ENCODE results near the gene KCNJ18.
"Not testable (repeated sequence)": the region's sequence is repeated elsewhere in the genome, so short reads cannot be mapped to it uniquely, and the experiment has no call there.

KCNJ18 gene

DNA sequence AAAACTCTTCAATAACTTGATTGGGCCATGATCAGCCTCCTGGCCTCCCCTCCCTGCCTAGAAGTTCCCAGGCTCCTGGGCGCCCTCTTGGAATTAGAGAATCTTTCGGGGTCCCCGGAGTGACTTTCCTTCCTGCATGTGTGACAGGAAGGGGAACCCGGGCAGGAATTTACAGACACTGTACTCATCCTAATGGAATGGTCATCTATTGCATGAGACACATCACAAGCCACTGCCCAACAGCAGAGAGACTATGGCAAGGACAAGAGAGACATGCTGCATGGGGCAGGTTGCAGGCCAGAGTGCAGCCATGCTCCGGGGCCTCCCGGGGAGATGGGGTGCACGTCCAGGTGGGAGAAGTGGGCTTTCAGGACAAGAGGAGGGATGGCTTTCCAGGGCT, 29.9 kb downstream of the KCNJ18 start:
- not testable (repeated sequence) for DNase-seq (ENCODE audit: low read depth in 2 of 2, low spot score in 1 of 2)

GRCh38 chr17:21724216-21725006, 32.1 kb downstream of the KCNJ18 start:
- not testable (repeated sequence) for DNase-seq (ENCODE audit: low read depth in 2 of 2, low spot score in 1 of 2)

- not testable (repeated sequence) for DNase-seq (ENCODE audit: low read depth in 2 of 2, low spot score in 1 of 2)
Observed at GRCh38 chr17:21731076-21731475, 38.8 kb downstream of the KCNJ18 start.

DNA sequence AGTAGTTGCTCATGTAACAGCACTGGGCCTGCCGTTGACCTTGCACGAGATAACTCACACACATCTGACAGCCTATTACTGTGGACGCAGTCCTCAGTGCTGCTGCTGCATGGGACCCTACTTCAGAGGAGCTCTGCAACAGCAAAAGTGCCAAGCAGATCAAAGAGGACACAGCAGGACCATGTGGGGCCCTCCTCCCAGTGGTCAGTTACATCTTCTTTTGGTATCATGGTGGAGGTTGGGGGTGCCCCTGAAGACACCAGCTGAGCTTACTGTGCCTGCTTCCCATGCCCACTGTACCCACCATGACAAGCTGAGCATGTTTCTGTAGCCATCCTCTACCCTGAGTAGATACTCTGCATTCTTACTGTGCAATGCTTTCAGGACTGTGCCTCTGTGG, 41.6 kb downstream of the KCNJ18 start:
- not testable (repeated sequence) for DNase-seq (ENCODE audit: low read depth in 2 of 2, low spot score in 1 of 2)

GRCh38 chr17:21735814-21736213, 43.5 kb downstream of the KCNJ18 start:
- DNase-seq (ENCODE audit: low read depth in 2 of 2, low spot score in 1 of 2), result not testable (repeated sequence)

GRCh38 chr17:21737015-21737580, 44.8 kb downstream of the KCNJ18 start:
- not testable (repeated sequence) for DNase-seq (ENCODE audit: low read depth in 2 of 2, low spot score in 1 of 2)

DNA sequence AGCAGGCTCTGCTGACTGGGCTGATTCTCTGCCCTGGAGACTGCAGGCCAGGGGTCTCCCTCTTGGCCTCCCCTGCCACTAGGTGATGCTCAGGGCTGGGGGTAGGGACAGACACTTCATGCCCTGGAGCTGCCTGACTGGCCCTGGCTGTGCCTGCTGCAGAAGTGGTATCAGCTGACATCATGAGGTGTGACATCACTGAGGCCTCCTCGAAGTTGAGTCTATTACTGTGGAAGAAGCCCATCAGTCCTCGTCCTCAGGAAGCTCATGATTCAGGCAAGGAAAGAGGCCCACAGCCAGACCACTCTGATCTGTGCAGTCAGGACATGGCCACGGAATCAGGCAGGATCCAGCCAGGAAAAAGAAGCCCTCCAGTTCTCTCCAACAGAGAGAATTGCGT, 45.9 kb downstream of the KCNJ18 start:
- not testable (repeated sequence) for DNase-seq (ENCODE audit: low read depth in 2 of 2, low spot score in 1 of 2)

DNA sequence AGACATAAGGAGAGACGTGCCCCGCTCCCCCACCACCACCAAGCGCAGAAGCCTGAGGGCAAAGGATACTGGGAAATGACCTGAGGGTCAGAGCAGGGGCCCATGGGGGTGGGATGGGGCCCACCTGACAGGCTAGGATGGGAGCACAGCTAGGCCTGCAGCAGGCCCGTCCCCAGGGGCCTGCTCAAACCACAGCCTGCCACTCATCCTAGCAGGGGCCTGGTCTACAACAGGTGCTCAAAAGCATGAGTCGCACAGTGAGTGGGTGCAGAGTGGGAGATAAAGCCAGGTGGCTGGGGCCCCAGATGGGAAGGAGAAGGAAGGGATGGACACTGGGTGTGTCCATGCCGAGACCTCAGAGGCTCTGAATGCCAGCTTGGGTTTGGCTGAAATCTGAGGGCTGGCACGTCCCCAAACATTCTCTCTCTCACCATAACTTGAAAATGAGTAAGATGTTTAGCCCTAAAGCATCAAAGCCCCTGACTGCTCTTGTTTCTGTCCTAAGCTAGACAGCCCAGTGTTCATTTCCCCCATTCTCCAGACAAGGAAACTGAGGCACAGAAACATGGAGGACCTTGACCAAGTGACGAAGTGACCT, 46.7 kb downstream of the KCNJ18 start:
- not testable (repeated sequence) for DNase-seq (ENCODE audit: low read depth in 2 of 2, low spot score in 1 of 2)

DNA sequence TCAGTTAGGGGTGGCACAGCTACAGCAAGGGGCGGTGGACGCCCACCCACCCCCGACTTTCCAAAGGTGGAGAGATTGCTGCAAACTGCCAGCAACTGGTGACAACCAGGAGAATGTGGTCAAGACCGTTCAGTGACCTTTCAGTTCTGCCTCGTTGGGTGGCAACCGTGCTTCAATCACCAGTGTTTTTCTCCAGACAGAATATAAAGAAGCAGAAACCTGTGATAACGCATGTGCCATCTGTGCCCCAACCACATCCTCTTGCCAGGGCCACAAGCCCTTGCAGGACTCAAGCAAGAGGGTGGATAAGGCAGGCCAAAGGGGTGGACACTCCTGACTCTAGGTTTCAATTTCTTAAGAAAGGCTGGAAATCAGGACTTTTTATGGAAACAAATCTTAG, 47.2 kb downstream of the KCNJ18 start:
- not testable (repeated sequence) for DNase-seq (ENCODE audit: low read depth in 2 of 2, low spot score in 1 of 2)

GRCh38 chr17:21740836-21741235, 48.5 kb downstream of the KCNJ18 start:
- DNase-seq (ENCODE audit: low read depth in 2 of 2, low spot score in 1 of 2), result not testable (repeated sequence)

DNA sequence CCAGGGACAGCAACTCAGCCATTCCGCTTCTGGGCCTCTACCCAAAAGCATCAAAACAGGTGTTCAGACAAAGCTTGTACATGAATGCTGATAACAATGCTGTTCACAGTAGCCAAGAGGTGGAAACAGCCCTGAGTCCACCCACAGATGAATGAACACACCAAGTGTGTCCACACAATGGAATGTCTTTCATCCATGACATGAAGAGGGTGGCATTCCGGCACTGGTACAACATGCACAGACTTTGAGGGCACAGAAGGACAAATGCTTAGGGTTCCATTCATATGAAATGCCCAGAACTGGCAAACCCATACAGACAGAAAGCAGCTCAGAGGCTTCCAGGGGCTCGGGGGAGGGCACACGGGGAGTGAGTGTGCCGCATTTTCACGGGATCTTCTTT, 49.2 kb downstream of the KCNJ18 start:
- DNase-seq (ENCODE audit: low read depth in 2 of 2, low spot score in 1 of 2), result not testable (repeated sequence)

DNA sequence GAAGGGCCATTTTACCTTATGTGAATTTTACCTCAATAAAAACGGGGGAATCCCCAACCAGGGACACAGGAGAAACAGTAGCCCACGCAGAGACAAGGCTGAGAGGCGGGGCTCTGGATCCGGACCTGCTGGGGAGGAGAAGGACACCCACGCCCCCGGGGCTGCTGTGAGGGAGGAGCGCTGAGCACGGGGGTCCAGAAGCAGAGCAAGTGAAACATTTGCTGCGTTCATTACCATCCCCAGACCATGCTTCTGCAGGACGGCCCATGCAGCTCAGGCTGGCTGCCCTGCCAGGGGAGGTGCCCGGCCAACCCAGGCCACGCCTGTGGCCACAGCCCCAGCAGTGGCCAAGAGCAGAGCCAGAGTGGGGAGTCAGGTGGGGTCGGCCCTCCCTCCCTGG, 50.0 kb downstream of the KCNJ18 start:
- no peak for DNase-seq (ENCODE audit: low read depth in 2 of 2, low spot score in 1 of 2)

DNA sequence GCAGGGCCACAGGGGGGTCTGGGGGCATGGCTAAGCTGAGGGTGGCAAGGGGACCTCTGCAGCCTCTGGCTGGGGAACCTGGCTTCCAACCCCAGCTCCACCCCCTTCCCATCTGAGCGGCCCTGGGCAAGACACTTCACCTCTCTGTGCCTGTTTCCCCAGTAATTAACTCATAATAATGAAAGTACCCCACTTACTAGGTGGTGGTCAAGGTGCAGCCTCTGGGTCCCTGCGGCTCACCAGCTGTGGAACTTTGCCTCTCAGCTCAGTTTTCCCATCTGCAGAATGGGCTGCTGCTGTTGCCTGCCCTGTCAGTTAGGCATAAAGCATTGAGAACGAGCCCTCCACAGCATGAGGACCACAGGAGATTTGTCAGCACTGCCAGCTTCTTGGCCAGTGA, 51.8 kb downstream of the KCNJ18 start:
- not testable (repeated sequence) for DNase-seq (ENCODE audit: low read depth in 2 of 2, low spot score in 1 of 2)

- not testable (repeated sequence) for DNase-seq (ENCODE audit: low read depth in 2 of 2, low spot score in 1 of 2)
Observed at GRCh38 chr17:21744621-21745020, 52.3 kb downstream of the KCNJ18 start.

GRCh38 chr17:21745385-21746054, 53.2 kb downstream of the KCNJ18 start:
- DNase-seq (ENCODE audit: low read depth in 2 of 2, low spot score in 1 of 2), result not testable (repeated sequence)

GRCh38 chr17:21746415-21746814, 54.1 kb downstream of the KCNJ18 start:
- not testable (repeated sequence) for DNase-seq (ENCODE audit: low read depth in 2 of 2, low spot score in 1 of 2)

DNA sequence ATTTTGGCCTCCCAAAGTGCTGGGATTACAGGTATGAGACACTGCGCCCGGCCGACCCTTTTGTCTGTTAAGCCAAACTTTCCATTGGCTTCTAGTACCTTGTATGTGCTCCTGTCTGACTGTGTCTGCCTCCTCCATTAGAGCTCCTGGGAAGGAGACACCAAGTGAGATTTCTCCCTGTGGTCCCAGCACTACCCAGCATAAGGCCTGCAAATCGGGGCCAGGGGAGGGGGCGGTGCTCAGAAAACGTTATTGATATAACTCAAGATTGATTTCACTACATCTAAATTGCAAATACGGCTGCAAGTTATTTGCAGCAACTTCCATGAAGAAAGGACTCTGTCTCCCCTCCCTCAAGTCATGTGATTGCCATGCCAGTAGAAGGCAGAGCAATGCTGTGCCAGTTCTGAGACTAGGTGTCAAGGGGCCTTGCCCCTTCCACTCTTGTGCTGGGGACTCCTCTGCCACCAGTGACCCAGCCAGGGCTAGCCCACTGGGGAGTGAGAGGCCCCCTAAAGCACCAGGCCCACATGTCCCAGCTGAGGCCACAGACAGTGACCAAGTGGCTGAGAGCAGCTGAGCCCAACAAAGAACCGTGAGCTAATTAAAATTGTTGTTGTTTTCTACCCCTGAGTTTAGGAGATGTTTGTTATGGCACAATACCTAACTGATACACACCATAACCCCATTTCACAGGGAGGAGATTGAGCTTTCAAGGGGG, 55.0 kb downstream of the KCNJ18 start:
- not testable (repeated sequence) for DNase-seq (ENCODE audit: low read depth in 2 of 2, low spot score in 1 of 2)

- not testable (repeated sequence) for DNase-seq (ENCODE audit: low read depth in 2 of 2, low spot score in 1 of 2)
Observed at GRCh38 chr17:21748686-21749085, 56.4 kb downstream of the KCNJ18 start.

DNA sequence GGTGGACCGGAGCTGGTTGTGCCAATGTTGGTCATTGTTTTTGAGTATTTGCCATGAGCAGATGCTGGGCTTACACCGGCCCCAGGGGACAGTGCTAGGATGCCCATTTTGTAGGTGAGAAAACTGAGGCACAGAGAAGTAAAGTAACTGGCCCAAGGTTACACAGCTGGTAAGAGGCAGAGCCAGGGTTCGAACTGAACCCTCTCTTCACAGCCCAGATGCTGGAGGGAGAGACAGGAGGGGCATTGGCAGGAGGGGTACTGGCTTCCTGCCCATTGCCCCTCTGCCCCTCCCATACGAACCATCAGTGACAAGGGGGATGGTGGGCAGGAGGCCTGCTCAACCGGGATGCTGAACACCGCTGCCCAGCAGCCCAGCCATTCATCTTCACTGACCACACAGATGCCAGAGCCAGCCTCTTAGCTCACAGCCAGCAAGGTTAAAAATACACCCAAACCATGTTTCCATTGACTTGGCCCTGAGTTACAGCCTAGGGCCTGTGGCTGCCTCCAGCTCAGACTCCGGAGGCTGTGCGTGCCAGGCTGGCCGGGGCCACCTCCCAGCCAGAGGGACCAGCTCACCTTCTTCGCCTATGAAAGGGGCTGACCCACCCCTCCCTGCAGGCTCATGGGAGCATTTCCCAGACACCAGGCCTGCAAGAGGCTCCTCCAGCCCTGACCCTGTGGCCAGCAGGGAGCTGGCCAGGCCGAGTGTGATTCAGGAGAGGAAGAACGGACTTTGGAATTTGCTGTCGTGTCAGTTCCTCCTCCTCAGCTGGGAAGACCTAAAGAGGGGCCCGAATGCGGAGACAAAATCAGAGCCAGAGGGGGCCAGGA, 57.6 kb downstream of the KCNJ18 start:
- not testable (repeated sequence) for DNase-seq (ENCODE audit: low read depth in 2 of 2, low spot score in 1 of 2)

DNA sequence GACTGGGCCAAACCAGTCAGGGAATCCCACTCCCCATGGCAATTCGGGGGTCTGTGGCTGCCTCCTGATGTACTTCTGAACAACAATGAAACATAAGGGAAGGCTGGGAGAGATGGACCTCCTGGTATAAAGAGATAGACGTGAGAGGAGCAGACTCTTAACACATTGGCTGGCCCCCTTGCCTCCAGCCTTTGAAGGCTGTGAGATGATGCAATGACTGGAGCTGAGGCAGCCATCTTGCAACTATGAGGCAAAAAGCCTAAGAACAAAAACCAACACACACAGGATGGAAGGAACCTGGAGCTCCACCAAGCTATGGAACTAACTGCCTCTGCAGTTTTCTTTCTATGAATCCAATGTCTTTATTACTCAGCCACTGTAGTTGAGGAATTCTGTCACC, 58.8 kb downstream of the KCNJ18 start:
- not testable (repeated sequence) for DNase-seq (ENCODE audit: low read depth in 2 of 2, low spot score in 1 of 2)

Data from stimulated activated CD8-positive, alpha-beta memory T cell treated with anti-CD3 and anti-CD28 coated beads, Interleukin-4, amount 100 ng/mL, for 1 hour (primary cell).